ENCODE data around the gene TENM4. TPM values are rescaled to one million over a fixed set of nuclear protein-coding genes. Genes with fewer than 3 reads are reported as not detected.

Gene TENM4
- polyA plus RNA-seq, 1 donor from 2014 or later: 16.8 TPM

DNA sequence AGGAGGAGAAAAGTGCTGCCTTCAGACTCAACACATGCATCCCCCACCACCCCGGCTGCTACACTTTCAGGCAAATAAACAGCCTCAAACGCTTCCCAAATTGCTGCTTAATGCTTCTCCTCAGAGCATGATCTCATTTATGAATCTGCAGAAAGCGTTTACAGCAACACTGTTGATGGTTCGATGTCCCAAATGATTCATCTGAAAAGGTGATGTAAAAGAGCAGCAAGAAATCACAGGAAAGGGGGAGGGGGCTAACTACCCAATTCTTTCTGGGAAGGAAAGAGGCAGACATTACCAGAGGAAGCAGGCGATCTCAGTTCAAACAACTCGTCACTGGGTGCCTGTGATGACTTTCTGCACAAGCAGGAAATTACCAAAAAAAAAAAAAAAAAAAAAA is 119.6 kb downstream of the TENM4 start:
- no peaks in the 10 kb centered on the region for H3F3A ChIP-seq (ENCODE audit: insufficient read depth, low read length, poor library complexity, severe bottlenecking)
- no peak overlapping the region for H3K4me2 ChIP-seq (ENCODE audit: low read length)
- H3K27me3 ChIP-seq (ENCODE audit: insufficient read depth, low read depth, low read length): no peaks in the 10 kb centered on the region
- no peak overlapping the region for H3K4me3 ChIP-seq (ENCODE audit: low read length)
- no peak for TF ChIP-seq REST (IDR thresholded peaks at IDR 0.05; ENCODE audit: borderline replicate concordance)
- TF ChIP-seq POLR2AphosphoS5 (IDR thresholded peaks at IDR 0.05): peak; percentile 17
- TF ChIP-seq, protein P1, sequence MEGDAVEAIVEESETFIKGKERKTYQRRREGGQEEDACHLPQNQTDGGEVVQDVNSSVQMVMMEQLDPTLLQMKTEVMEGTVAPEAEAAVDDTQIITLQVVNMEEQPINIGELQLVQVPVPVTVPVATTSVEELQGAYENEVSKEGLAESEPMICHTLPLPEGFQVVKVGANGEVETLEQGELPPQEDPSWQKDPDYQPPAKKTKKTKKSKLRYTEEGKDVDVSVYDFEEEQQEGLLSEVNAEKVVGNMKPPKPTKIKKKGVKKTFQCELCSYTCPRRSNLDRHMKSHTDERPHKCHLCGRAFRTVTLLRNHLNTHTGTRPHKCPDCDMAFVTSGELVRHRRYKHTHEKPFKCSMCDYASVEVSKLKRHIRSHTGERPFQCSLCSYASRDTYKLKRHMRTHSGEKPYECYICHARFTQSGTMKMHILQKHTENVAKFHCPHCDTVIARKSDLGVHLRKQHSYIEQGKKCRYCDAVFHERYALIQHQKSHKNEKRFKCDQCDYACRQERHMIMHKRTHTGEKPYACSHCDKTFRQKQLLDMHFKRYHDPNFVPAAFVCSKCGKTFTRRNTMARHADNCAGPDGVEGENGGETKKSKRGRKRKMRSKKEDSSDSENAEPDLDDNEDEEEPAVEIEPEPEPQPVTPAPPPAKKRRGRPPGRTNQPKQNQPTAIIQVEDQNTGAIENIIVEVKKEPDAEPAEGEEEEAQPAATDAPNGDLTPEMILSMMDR (IDR thresholded peaks at IDR 0.05; ENCODE audit: poor library complexity, severe bottlenecking): no peak
- TF ChIP-seq RAD21 (conservative IDR thresholded peaks at IDR 0.05): no peak
- H2AFZ ChIP-seq (ENCODE audit: low read depth, low read length): no peak overlapping the region
- H3K9ac ChIP-seq (ENCODE audit: low read length): no peak overlapping the region
- no peaks in the 10 kb centered on the region for H4K20me1 ChIP-seq (ENCODE audit: insufficient read depth)
- H3K79me2 ChIP-seq (replicated peaks; ENCODE audit: insufficient read depth, low read length): peaks cover 13% of the 10 kb centered on the region
- no peaks in the 10 kb centered on the region for H3K9me2 ChIP-seq (ENCODE audit: insufficient read depth, low read length)
- H3K36me3 ChIP-seq (ENCODE audit: insufficient read depth, low read length): no peaks in the 10 kb centered on the region
- peak overlapping the region; percentile 12 for H3K27ac ChIP-seq (ENCODE audit: low read length)
- H3K9me3 ChIP-seq (ENCODE audit: low read length): no peaks in the 10 kb centered on the region

- Histone ChIP-seq H3K9ac (ENCODE audit: low read length) (no peak overlapping the region), H3K36me3 (ENCODE audit: insufficient read depth, low read length) (no peaks in the 10 kb centered on the region), H3K27me3 (ENCODE audit: insufficient read depth, low read depth, low read length) (no peaks in the 10 kb centered on the region), H4K20me1 (ENCODE audit: insufficient read depth) (no peaks in the 10 kb centered on the region), H3K9me3 (ENCODE audit: low read length) (no peaks in the 10 kb centered on the region), H3K79me2 (replicated peaks; ENCODE audit: insufficient read depth, low read length) (peaks cover 7% of the 10 kb centered on the region), H3K27ac (ENCODE audit: low read length) (no peak overlapping the region), H3K4me2 (ENCODE audit: low read length) (no peak overlapping the region), H2AFZ (ENCODE audit: low read depth, low read length) (no peak overlapping the region), H3F3A (ENCODE audit: insufficient read depth, low read length, poor library complexity, severe bottlenecking) (no peaks in the 10 kb centered on the region), H3K9me2 (ENCODE audit: insufficient read depth, low read length) (no peaks in the 10 kb centered on the region), H3K4me3 (ENCODE audit: low read length) (no peak overlapping the region)
- no peak for TF ChIP-seq EP300 (conservative IDR thresholded peaks at IDR 0.05; ENCODE audit: poor library complexity, severe bottlenecking)
- no peak for TF ChIP-seq SMC3 (conservative IDR thresholded peaks at IDR 0.05; ENCODE audit: poor library complexity)
- no peak for TF ChIP-seq REST (IDR thresholded peaks at IDR 0.05; ENCODE audit: borderline replicate concordance)
- no peak for TF ChIP-seq RAD21 (conservative IDR thresholded peaks at IDR 0.05)
- TF ChIP-seq MXI1 (conservative IDR thresholded peaks at IDR 0.05; ENCODE audit: poor library complexity, severe bottlenecking): no peak
- TF ChIP-seq EZH2 (IDR thresholded peaks at IDR 0.05; ENCODE audit: borderline replicate concordance, insufficient read depth, low read length, poor library complexity, severe bottlenecking): no peak
- TF ChIP-seq TAF1 (IDR thresholded peaks at IDR 0.05; ENCODE audit: low read depth): no peak
- TF ChIP-seq, protein P1 (IDR thresholded peaks at IDR 0.05; ENCODE audit: poor library complexity, severe bottlenecking): no peak
- no peak for TF ChIP-seq POLR2AphosphoS5 (IDR thresholded peaks at IDR 0.05)
Observed at GRCh38 chr11:79314906-79315689, 125.7 kb downstream of the TENM4 start.
